HEK293 (cell line): ENCODE data around the gene TBX3.

Experiments used
- CTCF ChIA-PET: fragments of 350-600 bp; formaldehyde crosslinking; extraction: SDS; loops from one replicate; lab custom pipeline; 2021; ENCODE audit warnings: antibody characterized with exemption; lab: Yijun Ruan, JAX
- POLR2A ChIA-PET: fragments of 300-600 bp; formaldehyde crosslinking; extraction: SDS; loops from one replicate; lab custom pipeline; 2020; ENCODE audit warnings: antibody characterized with exemption, inconsistent platforms; lab: Yijun Ruan, JAX
- H3K27ac ChIP-seq: fragments of 200-500 bp; sonication (Bioruptor generic); 2 replicates; pipeline ENCODE4 v1.5.1; 2014; ENCODE audit warnings: low read depth, low read length, control low read depth, inconsistent platforms; ENCODE audit errors: extremely low read depth
- H3K36me3 ChIP-seq, 2 experiments: fragments of 200-500 bp in 1 of 2; sonication (Bioruptor generic) in 1 of 2; 1 replicate in 1 of 2; 2 replicates in 1 of 2; pipeline ENCODE4 v1.5.1; 2014 to 2017; ENCODE audit warnings: inconsistent platforms in 2 of 2, low read length in 2 of 2; ENCODE audit not compliant: control insufficient read depth in 2 of 2, insufficient read depth in 1 of 2
- H3K4me1 ChIP-seq: fragments of 200-500 bp; sonication (Bioruptor generic); 2 replicates; pipeline ENCODE4 v1.5.1; 2014; ENCODE audit warnings: mild to moderate bottlenecking, low read length, inconsistent platforms; ENCODE audit not compliant: control insufficient read depth, insufficient read depth
- H3K4me3 ChIP-seq: 2 replicates; pipeline ENCODE4 v1.5.1; 2011; ENCODE audit warnings: low read depth, mild to moderate bottlenecking, control low read depth, low read length, moderate library complexity
- H3K9me3 ChIP-seq: fragments of 200-500 bp; sonication (Bioruptor generic); 2 replicates; pipeline ENCODE4 v1.5.1; 2014; ENCODE audit warnings: low read depth, low read length, inconsistent platforms; ENCODE audit not compliant: control insufficient read depth, insufficient read depth
- ELK4 ChIP-seq: IDR thresholded peaks from 2 replicates; pipeline ENCODE4 v1.6.1; 2011; ENCODE audit warnings: mild to moderate bottlenecking, low read depth, low read length, borderline replicate concordance
- KLF16 ChIP-seq: fragments of 450-650 bp; formaldehyde crosslinking; IDR thresholded peaks from 2 replicates; pipeline ENCODE4 v1.5.1; 2017; ENCODE audit warnings: missing biosample characterization, missing genetic modification characterization
- PRDM1 ChIP-seq: fragments of 450-650 bp; formaldehyde crosslinking; IDR thresholded peaks from 2 replicates; pipeline ENCODE4; 2016; ENCODE audit warnings: missing biosample characterization, missing genetic modification characterization
- SETDB1 ChIP-seq: IDR thresholded peaks from one replicate; pipeline ENCODE4 v1.6.1; 2017; ENCODE audit warnings: mild to moderate bottlenecking, low read length, moderate library complexity, mixed read lengths; ENCODE audit not compliant: insufficient read length
- ZBTB48 ChIP-seq: fragments of 450-650 bp; formaldehyde crosslinking; IDR thresholded peaks from 2 replicates; pipeline ENCODE4 v1.5.1; 2016; ENCODE audit warnings: missing biosample characterization, missing genetic modification characterization
- ZBTB7A ChIP-seq: fragments of 450-650 bp; formaldehyde crosslinking; IDR thresholded peaks from 2 replicates; pipeline ENCODE4 v1.5.1; 2016; ENCODE audit warnings: low read depth, missing biosample characterization, missing genetic modification characterization
- ZNF214 ChIP-seq: fragments of 450-650 bp; formaldehyde crosslinking; IDR thresholded peaks from 2 replicates; pipeline ENCODE4 v1.5.1; 2017; ENCODE audit warnings: missing biosample characterization, mild to moderate bottlenecking, missing genetic modification characterization, borderline replicate concordance
- ZNF221 ChIP-seq: fragments of 450-650 bp; formaldehyde crosslinking; IDR thresholded peaks from 2 replicates; pipeline ENCODE4 v1.5.1; 2017; ENCODE audit warnings: missing biosample characterization, missing genetic modification characterization, borderline replicate concordance
- ZNF280D ChIP-seq: fragments of 450-650 bp; formaldehyde crosslinking; IDR thresholded peaks from 2 replicates; pipeline ENCODE4 v1.5.1; 2016; ENCODE audit warnings: missing biosample characterization, missing genetic modification characterization
- ZNF335 ChIP-seq: fragments of 450-650 bp; formaldehyde crosslinking; conservative IDR thresholded peaks from 2 replicates; pipeline ENCODE4 v1.5.1; 2016; ENCODE audit warnings: missing biosample characterization, missing genetic modification characterization
- ZNF549 ChIP-seq: fragments of 450-650 bp; IDR thresholded peaks from 2 replicates; pipeline ENCODE4 v1.5.1; 2018; ENCODE audit warnings: missing biosample characterization, missing genetic modification characterization, mild to moderate bottlenecking, inconsistent platforms, moderate library complexity
- ZNF571 ChIP-seq: fragments of 450-650 bp; formaldehyde crosslinking; IDR thresholded peaks from 2 replicates; pipeline ENCODE4 v1.5.0; 2017; ENCODE audit warnings: missing biosample characterization, missing genetic modification characterization
- ZNF791 ChIP-seq: fragments of 450-650 bp; formaldehyde crosslinking; IDR thresholded peaks from 2 replicates; pipeline ENCODE4 v1.5.1; 2016; ENCODE audit warnings: missing biosample characterization, missing genetic modification characterization
- ZSCAN23 ChIP-seq: fragments of 450-650 bp; formaldehyde crosslinking; IDR thresholded peaks from 2 replicates; pipeline ENCODE4 v1.5.1; 2016; ENCODE audit warnings: missing biosample characterization, missing genetic modification characterization
- TF ChIP-seq, protein P1 (sequence below): fragments of 450-650 bp; formaldehyde crosslinking; IDR thresholded peaks from 2 replicates; pipeline ENCODE4 v1.5.1; 2016; ENCODE audit warnings: missing biosample characterization, missing genetic modification characterization
- TF ChIP-seq, protein P2 (sequence below): fragments of 450-650 bp; formaldehyde crosslinking; IDR thresholded peaks from 2 replicates; pipeline ENCODE4 v1.5.1; 2016; ENCODE audit warnings: missing biosample characterization, missing genetic modification characterization
- TF ChIP-seq, protein P3 (sequence below): fragments of 450-650 bp; IDR thresholded peaks from 2 replicates; pipeline ENCODE4 v1.5.1; 2018; ENCODE audit warnings: missing biosample characterization, missing genetic modification characterization

TBX3 gene

DNA sequence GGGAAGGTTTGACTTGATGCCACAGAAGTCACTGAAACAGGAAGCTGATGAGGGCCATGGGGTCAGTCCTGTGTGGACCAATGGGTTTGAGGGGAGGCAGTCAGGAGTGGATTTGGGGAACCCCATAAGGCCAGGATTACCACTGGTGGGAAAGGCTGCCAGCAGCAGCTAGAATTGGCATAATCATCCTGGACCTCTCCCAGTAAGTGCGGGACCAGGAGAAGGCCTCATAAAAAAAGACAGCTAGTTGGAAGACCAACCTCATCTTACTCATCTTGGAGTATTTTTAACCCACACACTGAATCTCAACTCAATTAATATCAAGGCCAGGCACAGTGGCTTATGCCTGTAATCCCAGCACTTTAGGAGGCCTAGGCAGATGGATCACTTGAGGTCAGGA, 22.7 kb downstream of the TBX3 start:
- no peak overlapping the region for H3K4me3 ChIP-seq
- no peak for TF ChIP-seq ZNF335 (tag by site-specific recombination)
- TF ChIP-seq, protein P1, sequence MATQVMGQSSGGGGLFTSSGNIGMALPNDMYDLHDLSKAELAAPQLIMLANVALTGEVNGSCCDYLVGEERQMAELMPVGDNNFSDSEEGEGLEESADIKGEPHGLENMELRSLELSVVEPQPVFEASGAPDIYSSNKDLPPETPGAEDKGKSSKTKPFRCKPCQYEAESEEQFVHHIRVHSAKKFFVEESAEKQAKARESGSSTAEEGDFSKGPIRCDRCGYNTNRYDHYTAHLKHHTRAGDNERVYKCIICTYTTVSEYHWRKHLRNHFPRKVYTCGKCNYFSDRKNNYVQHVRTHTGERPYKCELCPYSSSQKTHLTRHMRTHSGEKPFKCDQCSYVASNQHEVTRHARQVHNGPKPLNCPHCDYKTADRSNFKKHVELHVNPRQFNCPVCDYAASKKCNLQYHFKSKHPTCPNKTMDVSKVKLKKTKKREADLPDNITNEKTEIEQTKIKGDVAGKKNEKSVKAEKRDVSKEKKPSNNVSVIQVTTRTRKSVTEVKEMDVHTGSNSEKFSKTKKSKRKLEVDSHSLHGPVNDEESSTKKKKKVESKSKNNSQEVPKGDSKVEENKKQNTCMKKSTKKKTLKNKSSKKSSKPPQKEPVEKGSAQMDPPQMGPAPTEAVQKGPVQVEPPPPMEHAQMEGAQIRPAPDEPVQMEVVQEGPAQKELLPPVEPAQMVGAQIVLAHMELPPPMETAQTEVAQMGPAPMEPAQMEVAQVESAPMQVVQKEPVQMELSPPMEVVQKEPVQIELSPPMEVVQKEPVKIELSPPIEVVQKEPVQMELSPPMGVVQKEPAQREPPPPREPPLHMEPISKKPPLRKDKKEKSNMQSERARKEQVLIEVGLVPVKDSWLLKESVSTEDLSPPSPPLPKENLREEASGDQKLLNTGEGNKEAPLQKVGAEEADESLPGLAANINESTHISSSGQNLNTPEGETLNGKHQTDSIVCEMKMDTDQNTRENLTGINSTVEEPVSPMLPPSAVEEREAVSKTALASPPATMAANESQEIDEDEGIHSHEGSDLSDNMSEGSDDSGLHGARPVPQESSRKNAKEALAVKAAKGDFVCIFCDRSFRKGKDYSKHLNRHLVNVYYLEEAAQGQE, result no peak
- TF ChIP-seq ZNF549 (tag by site-specific recombination), result no peak
- no peak for TF ChIP-seq ELK4
- no peak for TF ChIP-seq ZBTB48 (tag by site-specific recombination)
- TF ChIP-seq, protein P2, sequence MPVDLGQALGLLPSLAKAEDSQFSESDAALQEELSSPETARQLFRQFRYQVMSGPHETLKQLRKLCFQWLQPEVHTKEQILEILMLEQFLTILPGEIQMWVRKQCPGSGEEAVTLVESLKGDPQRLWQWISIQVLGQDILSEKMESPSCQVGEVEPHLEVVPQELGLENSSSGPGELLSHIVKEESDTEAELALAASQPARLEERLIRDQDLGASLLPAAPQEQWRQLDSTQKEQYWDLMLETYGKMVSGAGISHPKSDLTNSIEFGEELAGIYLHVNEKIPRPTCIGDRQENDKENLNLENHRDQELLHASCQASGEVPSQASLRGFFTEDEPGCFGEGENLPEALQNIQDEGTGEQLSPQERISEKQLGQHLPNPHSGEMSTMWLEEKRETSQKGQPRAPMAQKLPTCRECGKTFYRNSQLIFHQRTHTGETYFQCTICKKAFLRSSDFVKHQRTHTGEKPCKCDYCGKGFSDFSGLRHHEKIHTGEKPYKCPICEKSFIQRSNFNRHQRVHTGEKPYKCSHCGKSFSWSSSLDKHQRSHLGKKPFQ, result no peak
- no peak for TF ChIP-seq ZNF791 (tag by site-specific recombination)
- TF ChIP-seq ZNF571, result no peak
- no peak for TF ChIP-seq ZNF221 (tag by site-specific recombination)
- no peak for TF ChIP-seq ZNF280D (tag by site-specific recombination)
- TF ChIP-seq ZBTB7A, result no peak
- no peak for TF ChIP-seq SETDB1
- TF ChIP-seq, protein P3, sequence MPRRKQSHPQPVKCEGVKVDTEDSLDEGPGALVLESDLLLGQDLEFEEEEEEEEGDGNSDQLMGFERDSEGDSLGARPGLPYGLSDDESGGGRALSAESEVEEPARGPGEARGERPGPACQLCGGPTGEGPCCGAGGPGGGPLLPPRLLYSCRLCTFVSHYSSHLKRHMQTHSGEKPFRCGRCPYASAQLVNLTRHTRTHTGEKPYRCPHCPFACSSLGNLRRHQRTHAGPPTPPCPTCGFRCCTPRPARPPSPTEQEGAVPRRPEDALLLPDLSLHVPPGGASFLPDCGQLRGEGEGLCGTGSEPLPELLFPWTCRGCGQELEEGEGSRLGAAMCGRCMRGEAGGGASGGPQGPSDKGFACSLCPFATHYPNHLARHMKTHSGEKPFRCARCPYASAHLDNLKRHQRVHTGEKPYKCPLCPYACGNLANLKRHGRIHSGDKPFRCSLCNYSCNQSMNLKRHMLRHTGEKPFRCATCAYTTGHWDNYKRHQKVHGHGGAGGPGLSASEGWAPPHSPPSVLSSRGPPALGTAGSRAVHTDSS (tag by site-specific recombination), result no peak
- no peak for TF ChIP-seq KLF16 (tag by site-specific recombination)
- no peak for TF ChIP-seq ZNF214
- TF ChIP-seq PRDM1 (tag by site-specific recombination), result no peak
- TF ChIP-seq ZSCAN23 (tag by site-specific recombination), result no peak
- H3K36me3 ChIP-seq, result no peaks in the 10 kb centered on the region
- ChIA-PET POLR2A (interaction anchor here (1.1 kb wide), 1 partner anchor 23 kb away, joined by 3 read pairs; the partner anchor contains the start of gene TBX3), CTCF (interaction anchor here (0.6 to 2.8 kb wide), 4 partner anchors 10 to 1257 kb away, joined by 5 to 11 read pairs (median 6); no protein-coding TSS in a partner anchor)
- H3K4me1 ChIP-seq, result peaks cover 16% of the 10 kb centered on the region
- H3K9me3 ChIP-seq, result no peaks in the 10 kb centered on the region
- no peak overlapping the region for H3K27ac ChIP-seq
